GM12892 (cell line): ENCODE measurements around the gene TBX19.

ENCODE experiments used
- POLR2A ChIP-seq: IDR thresholded peaks from 2 replicates; pipeline ENCODE4 v1.6.1; 2011; ENCODE audit warnings: low read depth, low read length, control low read depth
- POLR2AphosphoS5 ChIP-seq: IDR thresholded peaks from 2 replicates; pipeline ENCODE4 v1.6.1; 2011; ENCODE audit warnings: low read depth, low read length, control low read depth

DNA sequence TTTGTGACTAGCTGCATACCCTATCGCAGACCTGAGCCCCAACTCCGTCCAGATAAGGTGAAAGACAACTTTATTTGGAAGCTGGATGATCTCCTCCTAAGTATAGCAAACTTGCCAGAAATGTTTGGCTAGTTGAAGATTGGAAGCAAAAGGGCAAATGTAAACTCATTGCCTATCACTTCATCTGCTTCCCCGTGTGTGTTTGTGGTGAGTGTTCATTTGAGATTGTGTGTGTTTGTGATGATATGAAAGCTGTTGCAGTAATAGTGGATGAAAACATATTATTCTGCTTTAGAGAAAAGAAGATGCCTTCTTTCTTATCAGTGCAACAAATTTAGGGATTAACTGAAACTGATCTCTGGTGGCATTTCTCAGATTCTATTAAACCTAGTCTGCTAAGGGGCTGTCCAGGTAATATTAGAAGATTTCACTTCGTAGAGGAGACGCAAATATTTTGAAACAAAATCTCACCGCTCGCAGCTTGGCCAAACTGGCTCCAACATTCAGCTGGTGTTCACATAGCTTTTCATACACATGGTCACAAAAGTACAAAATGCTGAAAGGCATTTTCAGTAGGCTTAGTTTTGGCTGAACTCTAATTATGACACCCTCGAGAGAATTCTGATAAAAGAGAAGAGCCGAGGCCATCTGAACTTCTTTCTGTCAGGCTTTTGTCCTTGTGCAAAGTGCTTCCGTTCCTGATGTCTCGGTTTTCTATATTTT is 1.1 kb downstream of the TBX19 start:
- TF ChIP-seq POLR2AphosphoS5 = no peak
- TF ChIP-seq POLR2A = no peak
